Heart right ventricle (tissue), 16 donors: ENCODE results near the gene ITIH5. TPM values are rescaled to one million over a fixed set of nuclear protein-coding genes. Genes with fewer than 3 reads are reported as not detected.
"Not testable (repeated sequence)": the region's sequence is repeated elsewhere in the genome, so short reads cannot be mapped to it uniquely, and the experiment has no call there.

ENCODE experiments used
- ATAC-seq, 8 donors: fragments of 200-7000 bp; cut with Tn5 transposase; one replicate each; pipeline ENCODE4 v1.9.1; 2020; ENCODE audit warnings: mild to moderate bottlenecking in 8 of 8, moderate library complexity in 8 of 8, moderate number of reproducible peaks in 1 of 8
- DNase-seq, 2 donors: peaks; one replicate each; pipeline ENCODE4 v3.0.0-alpha.2; 2020
- H3K27ac ChIP-seq, 10 donors: fragments of 200-600 bp; sonication (generic) in 2 of 10; one replicate each; pipeline versions ENCODE4 v1.5.0 to v1.8.0; 2020 to 2022; ENCODE audit warnings: mild to moderate bottlenecking in 3 of 10
- H3K27me3 ChIP-seq, 7 donors: fragments of 200-600 bp; one replicate each; pipeline ENCODE4 v1.8.0; 2021 to 2022; ENCODE audit warnings: mild to moderate bottlenecking in 2 of 7
- H3K36me3 ChIP-seq, 9 donors: fragments of 200-600 bp; sonication (generic) in 1 of 9; one replicate each; pipeline versions ENCODE4 v1.5.0 to v1.8.0; 2020 to 2022; ENCODE audit warnings: mild to moderate bottlenecking in 2 of 9
- H3K4me1 ChIP-seq, 9 donors: fragments of 200-600 bp; sonication (generic) in 1 of 9; one replicate each; pipeline versions ENCODE4 v1.5.0 to v1.8.0; 2020 to 2022; ENCODE audit warnings: mild to moderate bottlenecking in 4 of 9
- H3K4me3 ChIP-seq, 10 donors: fragments of 200-600 bp; sonication (generic) in 2 of 10; one replicate each; pipeline versions ENCODE4 v1.5.0 to v1.8.0; 2020 to 2022; ENCODE audit warnings: mild to moderate bottlenecking in 7 of 10, moderate library complexity in 2 of 10
- H3K9me3 ChIP-seq, 11 donors: fragments of 200-600 bp in 10 of 11; sonication (generic) in 2 of 11; one replicate each; pipeline versions ENCODE4 v1.5.0 to v1.8.0; 2013 to 2022; ENCODE audit warnings: mild to moderate bottlenecking in 2 of 11, control low read depth in 1 of 11, moderate library complexity in 1 of 11
- CTCF ChIP-seq, 9 donors: fragments of 200-600 bp; sonication (generic) in 2 of 9; IDR thresholded peaks; one replicate each; pipeline versions ENCODE4 v1.5.0 to v1.8.0; 2021 to 2022; ENCODE audit warnings: antibody characterized with exemption in 9 of 9, mild to moderate bottlenecking in 5 of 9, moderate library complexity in 1 of 9
- WGBS, 2 donors: extraction: QIAGEN DNeasy Blood & Tissue Kit; methylation state at CpG; one replicate each; pipeline ENCODE4 v1.1.7; 2013; ENCODE audit warnings: inconsistent platforms in 1 of 2; 5-methylcytosine and 5-hydroxymethylcytosine counted together
- intact Hi-C, 10 donors: fragments of 100-400 bp; cut with DNase I; formaldehyde crosslinking; loops; one replicate each; pipeline versions ENCODE4 v1.11.1 to v1.14.2; 2022
- long read RNA-seq, 3 donors: library from polyadenylated mRNA; unstranded; transcript quantifications; one replicate each; pipeline ENCODE4 v2.0.0, GENCODE V29; 2020 to 2021
- polyA plus RNA-seq, 2 donors: library from polyadenylated mRNA; stranded (reverse); fragments of 200-250 nt; gene quantifications; one replicate each; pipeline ENCODE4 v1.2.3, GENCODE V29; 2013
- total RNA-seq, 10 donors: library from RNA; stranded (reverse); fragmentation: NEBNext Ultra II Directional in 3 of 10; extraction: Animal tissue kit (Norgen Biotek cat#: 25700) in 3 of 10; gene quantifications; one replicate each; pipeline versions ENCODE4 v1.2.1 to v1.2.4, GENCODE V29; 2021 to 2023
- donor health status: Arrhythmogenic right ventricular cardiomyopathy.
- donor health status: ischemic (EF 13 %, LVEDD 7.1; RV severe dilation, severe dysfunction).
- donor health status: healthy with polysubstance abuse.
- donor health status: DM: no; HTN: yes; CAD: no.
- donor health status: DM: no; HTN: no; CAD: no.
- donor health status: ischemic (EF 25% LVEDD 6.9; RV normal size, moderate dysfunction).
- donor health status: ischemic (EF 25% LVEDD 5.7; RV mildly dilated, moderate dysfunction).
- donor health status: healthy.
- donor health status: DM: yes; HTN: yes; CAD: no.
- donor health status: Ischemic cardiomyopathy.
- donor health status: ischemic (EF 35%, LVEDD 5.7; RV mildly dilated, moderate dysfunction).
- donor health status: nonischemic (EF 11% LVEDD 7.7; RV severe dilation, severe dysfunction).
- donor health status: DM: yes; HTN: yes; CAD: no.
- donor health status: PGD.
- donor health status: ischemic (EF 29% LVEDD 5.4; RV normal size, mild dysfunction).
- donor health status: nonischemic (EF 23%, LVEDD 6.1; RV moderate dilation, normal function).

The ITIH5 gene
- total RNA-seq, result 10 to 100 TPM in 7 of 10 donors, 1 to 10 TPM in 3; 5.8 to 21.3 (median 13.6) TPM
- polyA plus RNA-seq, result 1 to 10 TPM; 2.8 to 4.2 TPM
- long read RNA-seq, donor 1, full-length matches to known transcripts, result 7 of 12 reads
- long read RNA-seq, donor 1, partial matches to known transcripts, result 5 of 12 reads
- long read RNA-seq, donor 1, other reads (novel, unspliced or antisense), result 0 of 12 reads
- long read RNA-seq, donor 2, full-length matches to known transcripts, result 16 of 39 reads
- long read RNA-seq, donor 2, partial matches to known transcripts, result 14 of 39 reads
- long read RNA-seq, donor 2, other reads (novel, unspliced or antisense), result 9 of 39 reads
- long read RNA-seq, donor 3, full-length matches to known transcripts, result 13 of 26 reads
- long read RNA-seq, donor 3, partial matches to known transcripts, result 7 of 26 reads
- long read RNA-seq, donor 3, other reads (novel, unspliced or antisense), result 6 of 26 reads

GRCh38 chr10:7666253-7667023 lies at the start of gene ITIH5:
Gene ITIH5, minus strand, starts transcription at chr10:7666966. Its CDS starts 74 bp downstream, at chr10:7666892.
- intact Hi-C loops, result no loop called here
- H3K27ac ChIP-seq, result peak within 1 kb of the TSS in 6 of 10 donors; percentile 42 to 78 (median 60)
- DNase-seq, result peak in 1 of 2 donors; percentile 35
- no peaks in the 10 kb centered on the region for H3K9me3 ChIP-seq
- WGBS, 2 donors, result 1% methylated on average over 44 to 54 of the region's 54 CpGs
- peak within 1 kb of the TSS; percentile 50 to 83 (median 72) for H3K4me3 ChIP-seq
- no peaks in the 10 kb centered on the region for H3K36me3 ChIP-seq
- TF ChIP-seq CTCF (IDR thresholded peaks at IDR 0.05), result no peak
- peak; percentile 36 to 64 (median 50) for ATAC-seq
- peaks cover 0 to 81% (median 40%) of the 10 kb centered on the region in 7 donors for H3K27me3 ChIP-seq
- H3K4me1 ChIP-seq, result peaks cover 0 to 30% (median 13%) of the 10 kb centered on the region in 9 donors

GRCh38 chr10:7715515-7715914 lies 48.7 kb upstream of the ITIH5 start:
- WGBS, 2 donors, result 87 to 93% methylated on average over 7 of the region's 7 CpGs
- intact Hi-C loops, result no loop called here
- Histone ChIP-seq H3K36me3 (no peaks in the 10 kb centered on the region), H3K27ac (no peak overlapping the region), H3K4me1 (no peaks in the 10 kb centered on the region), H3K9me3 (no peaks in the 10 kb centered on the region), H3K27me3 (peaks cover 0 to 7% (median 0%) of the 10 kb centered on the region in 7 donors), H3K4me3 (no peak overlapping the region)
- ATAC-seq, result no peak
- no peak for DNase-seq
- no peak for TF ChIP-seq CTCF (IDR thresholded peaks at IDR 0.05)

GRCh38 chr10:7711075-7711474 lies 44.3 kb upstream of the ITIH5 start:
- ATAC-seq, H3K27me3 ChIP-seq: not testable (repeated sequence)

GRCh38 chr10:7710446-7710845 lies 43.7 kb upstream of the ITIH5 start:
- no peak for ATAC-seq
- 95 to 97% methylated on average over 1 of the region's 1 CpG for WGBS, 2 donors
- peaks cover 0 to 4% (median 2%) of the 10 kb centered on the region in 7 donors for H3K27me3 ChIP-seq

More at GRCh38 chr10:7711075-7711474, 44.3 kb upstream of the ITIH5 start:
- H3K27ac ChIP-seq, H3K4me3 ChIP-seq, DNase-seq, intact Hi-C loops, H3K9me3 ChIP-seq, H3K4me1 ChIP-seq, H3K36me3 ChIP-seq: not testable (repeated sequence)
- 75 to 86% methylated on average over 5 of the region's 5 CpGs for WGBS, 2 donors

More at GRCh38 chr10:7710446-7710845, 43.7 kb upstream of the ITIH5 start:
- no peak for TF ChIP-seq CTCF (IDR thresholded peaks at IDR 0.05)
- no peaks in the 10 kb centered on the region for H3K36me3 ChIP-seq
- no peak overlapping the region for H3K4me3 ChIP-seq
- H3K27ac ChIP-seq, result no peak overlapping the region
- H3K9me3 ChIP-seq, result no peaks in the 10 kb centered on the region
- DNase-seq, result no peak
- intact Hi-C loops, result no loop called here
- no peaks in the 10 kb centered on the region for H3K4me1 ChIP-seq
